Testis (tissue), 3 donors: ENCODE data around the gene ACTA2. TPM values are rescaled to one million over a fixed set of nuclear protein-coding genes. Genes with fewer than 3 reads are reported as not detected.

Experiments used
- DNase-seq: peaks from one replicate; pipeline ENCODE4 v3.0.0-alpha.2; 2019
- H3K27ac ChIP-seq, 2 donors: fragments of 200-600 bp; sonication (generic); one replicate each; pipeline ENCODE4 v1.5.1; 2019
- H3K27me3 ChIP-seq: fragments of 200-600 bp; sonication (generic); one replicate; pipeline ENCODE4 v1.5.1; 2019
- H3K36me3 ChIP-seq: fragments of 200-600 bp; sonication (generic); one replicate; pipeline ENCODE4 v1.5.1; 2017; ENCODE audit warnings: low read depth; ENCODE audit errors: missing control alignments
- H3K4me1 ChIP-seq: fragments of 200-600 bp; sonication (generic); one replicate; pipeline ENCODE4 v1.5.1; 2019
- H3K4me3 ChIP-seq, 2 donors: fragments of 200-600 bp; sonication (generic); one replicate each; pipeline ENCODE4 v1.5.1; 2017 to 2019
- H3K9me3 ChIP-seq: fragments of 200-600 bp; sonication (generic); one replicate; pipeline ENCODE4 v1.5.1; 2017
- POLR2A ChIP-seq: fragments of 450-650 bp; IDR thresholded peaks from one replicate; pipeline ENCODE4 v1.6.1; 2017; ENCODE audit warnings: antibody characterized with exemption, mild to moderate bottlenecking, moderate library complexity
- WGBS, 2 donors: methylation state at CpG; one replicate each; pipeline ENCODE4 v1.1.5; 2018; 5-methylcytosine and 5-hydroxymethylcytosine counted together
- intact Hi-C: fragments of 100-400 bp; cut with DNase I; formaldehyde crosslinking; loops from one replicate; pipeline ENCODE4 v1.15.1; 2023; ENCODE audit warnings: low total_unique reads
- polyA plus RNA-seq: library from polyadenylated mRNA; stranded (reverse); fragments of 350-450 nt; fragmentation: Illumina TruSeq; extraction: RNeasy Lipid Tissue Mini Kit (QIAGEN cat#74804); gene quantifications from one replicate; pipeline ENCODE4 v1.2.3, GENCODE V29; 2014; ENCODE audit warnings: low read depth, low replicate concordance; ENCODE audit not compliant: insufficient read depth
- small RNA-seq, 2 donors: library from RNA; depleted of rRNA; stranded (forward); fragments of <200 nt; gene quantifications; one replicate each; pipeline ENCODE3, GENCODE V24; 2016
- total RNA-seq, 2 donors: library from RNA; depleted of rRNA; stranded (reverse); fragments of >200 nt; gene quantifications; one replicate each; pipeline ENCODE4 v1.2.3, GENCODE V29; 2016
- TF ChIP-seq, protein P1 (sequence below), 3 experiments: fragments of 450-650 bp in 2 of 3; fragments of 200-600 bp in 1 of 3; sonication (generic) in 1 of 3; IDR thresholded peaks; one replicate each; pipeline ENCODE4 v1.5.1; 2016 to 2019; ENCODE audit warnings: antibody characterized with exemption in 3 of 3, mild to moderate bottlenecking in 2 of 3, moderate library complexity in 1 of 3

Gene ACTA2
- total and polyA plus RNA-seq, 3 donors from 2014 or later = 398 to 939 (median 527) TPM

DNA sequence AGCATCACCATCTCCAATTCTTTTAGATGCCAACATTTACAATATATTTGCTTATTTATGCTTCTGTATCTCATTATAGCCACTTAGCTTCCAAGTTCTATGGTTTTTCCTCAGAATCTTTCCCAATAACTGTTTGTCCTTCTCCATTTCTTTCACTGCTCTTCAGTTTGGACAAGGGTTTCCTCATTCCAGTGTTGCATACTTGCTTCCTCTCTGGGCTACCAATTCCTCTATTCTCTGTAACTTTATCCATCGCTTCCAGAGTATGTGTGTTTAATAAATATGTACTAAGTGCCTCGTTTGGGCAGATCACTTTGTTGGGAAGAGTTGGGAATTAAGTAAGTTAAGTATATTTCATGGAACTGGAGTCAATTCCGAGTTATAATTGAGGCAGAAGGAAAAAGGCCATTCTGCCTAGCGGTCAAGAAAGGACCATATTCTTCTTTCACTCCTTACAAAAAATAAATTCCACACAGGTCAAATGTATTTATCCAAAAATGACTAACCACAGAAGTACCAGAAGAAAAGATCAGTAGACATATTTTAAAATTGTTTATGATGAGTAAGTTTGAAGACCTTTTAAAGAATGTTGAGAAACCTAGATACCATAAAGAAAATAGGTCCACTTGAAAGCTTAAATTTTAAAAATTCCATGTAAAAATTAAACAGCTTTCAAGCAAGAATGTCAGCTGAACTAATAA, 61.7 kb downstream of the ACTA2 start:
- no peaks in the 10 kb centered on the region for H3K4me1 ChIP-seq
- H3K27me3 ChIP-seq = no peaks in the 10 kb centered on the region
- H3K36me3 ChIP-seq = no peaks in the 10 kb centered on the region
- no peak for DNase-seq
- TF ChIP-seq, protein P1, sequence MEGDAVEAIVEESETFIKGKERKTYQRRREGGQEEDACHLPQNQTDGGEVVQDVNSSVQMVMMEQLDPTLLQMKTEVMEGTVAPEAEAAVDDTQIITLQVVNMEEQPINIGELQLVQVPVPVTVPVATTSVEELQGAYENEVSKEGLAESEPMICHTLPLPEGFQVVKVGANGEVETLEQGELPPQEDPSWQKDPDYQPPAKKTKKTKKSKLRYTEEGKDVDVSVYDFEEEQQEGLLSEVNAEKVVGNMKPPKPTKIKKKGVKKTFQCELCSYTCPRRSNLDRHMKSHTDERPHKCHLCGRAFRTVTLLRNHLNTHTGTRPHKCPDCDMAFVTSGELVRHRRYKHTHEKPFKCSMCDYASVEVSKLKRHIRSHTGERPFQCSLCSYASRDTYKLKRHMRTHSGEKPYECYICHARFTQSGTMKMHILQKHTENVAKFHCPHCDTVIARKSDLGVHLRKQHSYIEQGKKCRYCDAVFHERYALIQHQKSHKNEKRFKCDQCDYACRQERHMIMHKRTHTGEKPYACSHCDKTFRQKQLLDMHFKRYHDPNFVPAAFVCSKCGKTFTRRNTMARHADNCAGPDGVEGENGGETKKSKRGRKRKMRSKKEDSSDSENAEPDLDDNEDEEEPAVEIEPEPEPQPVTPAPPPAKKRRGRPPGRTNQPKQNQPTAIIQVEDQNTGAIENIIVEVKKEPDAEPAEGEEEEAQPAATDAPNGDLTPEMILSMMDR (IDR thresholded peaks at IDR 0.05) = no peak
- TF ChIP-seq POLR2A = no peak
- H3K4me3 ChIP-seq = no peak overlapping the region
- WGBS, 2 donors = 94 to 96% methylated on average over 4 of the region's 4 CpGs
- no peak overlapping the region for H3K27ac ChIP-seq
- intact Hi-C loops = no loop called here
- no peaks in the 10 kb centered on the region for H3K9me3 ChIP-seq

DNA sequence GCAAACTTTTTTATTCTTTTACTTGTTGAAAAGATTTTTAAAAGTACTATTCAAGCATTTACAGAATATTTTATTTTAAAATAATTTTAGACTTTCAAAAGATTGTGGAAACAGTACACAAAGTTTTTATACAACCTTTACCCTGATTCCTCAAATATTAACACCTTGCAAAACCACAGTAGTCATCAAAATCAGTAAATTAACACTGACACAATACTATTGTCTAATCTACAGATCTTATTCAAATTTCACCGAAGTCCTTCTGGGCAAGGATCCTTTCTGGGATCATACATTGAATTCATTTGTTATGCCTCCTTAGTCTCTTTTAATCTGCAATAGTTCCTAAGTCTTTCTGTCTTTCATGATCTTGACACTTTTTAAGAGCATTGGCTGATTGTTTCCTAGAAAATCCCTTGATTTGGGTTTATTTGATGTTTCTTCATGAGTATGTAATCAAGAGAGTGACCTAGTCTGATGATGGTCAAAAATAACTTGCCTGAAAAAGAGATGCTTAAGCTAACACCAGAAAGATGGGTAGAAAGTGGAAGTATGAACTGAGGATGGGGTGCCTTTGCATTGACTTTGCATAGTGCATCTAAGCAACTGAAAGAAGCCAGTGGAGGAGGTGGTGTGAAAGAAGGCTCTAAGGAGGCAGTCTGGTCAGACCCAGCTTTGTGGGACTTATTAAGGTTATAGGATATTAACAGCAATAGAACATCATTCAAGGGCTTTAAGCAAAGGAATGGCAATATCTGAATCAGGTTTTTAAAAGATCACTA, 62.8 kb downstream of the ACTA2 start:
- intact Hi-C loops = no loop called here

DNA sequence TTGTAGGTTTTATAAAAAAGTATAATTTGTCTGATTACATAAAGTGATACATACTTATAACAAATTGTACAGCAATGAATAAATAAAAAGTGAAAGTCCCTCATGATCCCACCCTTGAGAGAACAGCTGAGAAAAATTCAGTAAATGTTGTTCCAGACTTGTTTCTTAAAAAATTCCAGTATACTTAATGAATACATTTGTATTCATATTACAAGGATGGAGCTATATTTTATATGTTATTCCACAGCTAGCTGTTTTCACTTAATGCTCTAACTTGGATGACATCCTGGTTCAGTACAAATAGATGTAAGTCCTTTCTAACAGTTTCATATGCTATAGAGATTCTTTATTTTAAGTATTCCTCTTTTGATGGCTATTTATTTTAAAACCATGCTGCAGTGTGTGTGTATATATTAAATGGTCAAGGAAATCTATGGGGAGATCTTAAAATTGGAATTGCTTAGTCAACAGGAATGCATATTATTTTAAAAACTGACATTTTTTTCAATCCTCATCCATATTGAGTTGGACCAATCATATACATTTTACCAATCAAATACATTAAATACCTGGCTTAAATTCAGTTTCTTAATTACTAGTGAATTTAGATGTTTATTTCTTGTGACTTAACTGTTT, 63.6 kb downstream of the ACTA2 start:
- TF ChIP-seq, protein P1 (IDR thresholded peaks at IDR 0.05) = no peak
- no peak for TF ChIP-seq POLR2A
- no peak overlapping the region for H3K4me3 ChIP-seq
- H3K27me3 ChIP-seq = no peaks in the 10 kb centered on the region
- H3K36me3 ChIP-seq = no peaks in the 10 kb centered on the region
- H3K9me3 ChIP-seq = no peaks in the 10 kb centered on the region
- no peak overlapping the region for H3K27ac ChIP-seq
- intact Hi-C loops = no loop called here
- no peak for DNase-seq
- no peaks in the 10 kb centered on the region for H3K4me1 ChIP-seq

More for the DNA sequence above, 62.8 kb downstream of the ACTA2 start:
- whole genome bisulfite sequencing, 2 donors = 93 to 95% methylated on average over 1 of the region's 1 CpG
- Histone ChIP-seq H3K4me3 (no peak overlapping the region), H3K9me3 (no peaks in the 10 kb centered on the region), H3K36me3 (no peaks in the 10 kb centered on the region), H3K27me3 (no peaks in the 10 kb centered on the region), H3K27ac (no peak overlapping the region), H3K4me1 (no peaks in the 10 kb centered on the region)
- DNase-seq = no peak
- TF ChIP-seq POLR2A = no peak
- TF ChIP-seq, protein P1 (IDR thresholded peaks at IDR 0.05) = no peak

DNA sequence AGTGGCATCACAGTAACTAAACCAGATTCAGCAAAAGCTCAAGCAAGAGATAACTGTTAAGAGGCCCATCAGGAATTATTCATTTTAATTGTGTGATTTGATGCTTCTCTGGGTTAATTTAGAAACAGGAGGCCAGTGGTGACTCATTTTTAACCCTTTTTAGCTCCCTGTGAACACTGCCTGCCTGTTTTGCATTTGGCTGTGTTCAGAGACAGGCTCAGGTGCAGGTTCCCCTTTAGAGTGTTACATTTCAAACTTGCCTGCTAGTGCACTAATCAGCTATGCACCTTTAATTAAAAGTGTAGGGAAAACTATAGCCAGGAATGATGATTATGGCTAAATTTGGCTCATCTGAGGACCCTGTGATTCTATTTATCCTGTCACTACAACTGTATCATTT, 66.0 kb downstream of the ACTA2 start:
- Histone ChIP-seq H3K4me1 (peaks cover 6% of the 10 kb centered on the region), H3K27ac (no peak overlapping the region), H3K27me3 (no peaks in the 10 kb centered on the region), H3K36me3 (no peaks in the 10 kb centered on the region), H3K9me3 (no peaks in the 10 kb centered on the region), H3K4me3 (no peak overlapping the region)
- no peak for TF ChIP-seq POLR2A
- TF ChIP-seq, protein P1 (IDR thresholded peaks at IDR 0.05) = no peak
- intact Hi-C loops = no loop called here
- no peak for DNase-seq

Small RNAs within 50 kb of the gene (small RNA-seq; reads per million reads assigned to genes)
- 0 reads per million in 2 donors for gene RF02116

Other genes with a start within 250 kb of the ACTA2 start
- gene LIPK, start 246.5 kb downstream of the ACTA2 start, total RNA-seq = not detected
- not detected for gene LIPK, start 246.5 kb downstream of the ACTA2 start, polyA plus RNA-seq
- under 1 TPM in 1 of 2 donors, not detected in 1; 0.31 TPM for gene LIPN, start 192.8 kb downstream of the ACTA2 start, total RNA-seq
- gene LIPN, start 192.8 kb downstream of the ACTA2 start, polyA plus RNA-seq = not detected
- not detected for gene LIPM, start 150.0 kb downstream of the ACTA2 start, total RNA-seq
- not detected for gene LIPM, start 150.0 kb downstream of the ACTA2 start, polyA plus RNA-seq
- under 1 TPM in 1 of 2 donors, not detected in 1; 0.31 TPM for gene ANKRD22, start 100.9 kb downstream of the ACTA2 start, total RNA-seq
- 1.3 TPM for gene ANKRD22, start 100.9 kb downstream of the ACTA2 start, polyA plus RNA-seq
- 10 to 100 TPM; 20.0 to 32.3 TPM for gene STAMBPL1, start 72.5 kb downstream of the ACTA2 start, total RNA-seq
- gene STAMBPL1, start 72.5 kb downstream of the ACTA2 start, polyA plus RNA-seq = 37.5 TPM
- gene FAS, start 38.0 kb upstream of the ACTA2 start, total RNA-seq = 10 to 100 TPM in 1 of 2 donors, 1 to 10 TPM in 1; 9.3 to 10.7 TPM
- gene FAS, start 38.0 kb upstream of the ACTA2 start, polyA plus RNA-seq = 16.2 TPM